Gastroesophageal sphincter (tissue), 4 donors: ENCODE measurements around the gene CSRP2. TPM values are rescaled to one million over a fixed set of nuclear protein-coding genes. Genes with fewer than 3 reads are reported as not detected.

Source experiments
- ATAC-seq: fragments of 150-250 bp; one replicate; pipeline ENCODE4 v1.9.1; 2016; ENCODE audit warnings: mild to moderate bottlenecking, moderate library complexity
- H3K27ac ChIP-seq, 4 donors: fragments of 200-600 bp; sonication (generic) in 3 of 4; 1 replicate in 3 of 4; 2 replicates in 1 of 4; pipeline ENCODE4 v1.5.1; 2016 to 2019
- H3K27me3 ChIP-seq: fragments of 200-600 bp; sonication (generic); one replicate; pipeline ENCODE4 v1.5.1; 2019
- H3K36me3 ChIP-seq, 2 donors: fragments of 200-600 bp; sonication (generic); one replicate each; pipeline ENCODE4 v1.5.1; 2019; ENCODE audit warnings: control low read depth in 1 of 2
- H3K4me1 ChIP-seq, 3 donors: fragments of 200-600 bp; sonication (generic); 1 replicate in 2 of 3; 2 replicates in 1 of 3; pipeline ENCODE4 v1.5.1; 2016 to 2019; ENCODE audit warnings: control low read depth in 2 of 3
- H3K4me3 ChIP-seq, 2 donors: fragments of 200-600 bp; sonication (generic); one replicate each; pipeline ENCODE4 v1.5.1; 2019; ENCODE audit warnings: mild to moderate bottlenecking in 1 of 2, moderate library complexity in 1 of 2
- H3K9me3 ChIP-seq, 3 donors: fragments of 200-600 bp; sonication (generic); one replicate each; pipeline ENCODE4 v1.5.1; 2017 to 2019; ENCODE audit warnings: control low read depth in 2 of 3
- EP300 ChIP-seq: sonication (generic); formaldehyde crosslinking; IDR thresholded peaks from one replicate; pipeline ENCODE4 v1.6.1; 2017; ENCODE audit warnings: antibody characterized with exemption, mild to moderate bottlenecking
- POLR2A ChIP-seq, 2 donors: fragments of 450-650 bp; IDR thresholded peaks; one replicate each; pipeline ENCODE4 v1.6.1; 2017; ENCODE audit warnings: antibody characterized with exemption in 2 of 2, mild to moderate bottlenecking in 2 of 2, moderate library complexity in 1 of 2
- POLR2AphosphoS5 ChIP-seq: sonication (generic); formaldehyde crosslinking; IDR thresholded peaks from one replicate; pipeline ENCODE4 v1.6.1; 2017; ENCODE audit warnings: antibody characterized with exemption
- WGBS, 2 donors: methylation state at CpG; one replicate each; pipeline ENCODE4 v1.1.5; 2018; ENCODE audit warnings: low coverage in 1 of 2; 5-methylcytosine and 5-hydroxymethylcytosine counted together
- total RNA-seq, 4 donors: library from RNA; depleted of rRNA; stranded (reverse); fragments of >200 nt; gene quantifications; one replicate each; pipeline ENCODE4 v1.1.0, GENCODE V29; 2016
- TF ChIP-seq, protein P1 (sequence below), 4 experiments: fragments of 200-600 bp in 2 of 4; fragments of 450-650 bp in 2 of 4; sonication (generic) in 1 of 4; IDR thresholded peaks; one replicate each; pipeline ENCODE4 v1.5.1; 2017 to 2019; ENCODE audit warnings: antibody characterized with exemption in 4 of 4, mild to moderate bottlenecking in 2 of 4, moderate library complexity in 2 of 4

The CSRP2 gene
- total RNA-seq, 4 donors from 2014 or later, result 65.8 to 157 (median 111) TPM

GRCh38 chr12:76866151-76866567, 12.7 kb downstream of the CSRP2 start:
- ATAC-seq, result no peak
- Histone ChIP-seq H3K4me1 (peaks cover 2 to 67% (median 8%) of the 10 kb centered on the region in 3 donors), H3K4me3 (peak overlapping the region in 1 of 2 donors; percentile 1), H3K27ac (peak overlapping the region in 2 of 4 donors; percentile 14 to 69), H3K27me3 (no peaks in the 10 kb centered on the region), H3K9me3 (no peaks in the 10 kb centered on the region), H3K36me3 (no peaks in the 10 kb centered on the region)
- TF ChIP-seq POLR2A (IDR thresholded peaks at IDR 0.05), result no peak
- no peak for TF ChIP-seq POLR2AphosphoS5
- TF ChIP-seq, protein P1, sequence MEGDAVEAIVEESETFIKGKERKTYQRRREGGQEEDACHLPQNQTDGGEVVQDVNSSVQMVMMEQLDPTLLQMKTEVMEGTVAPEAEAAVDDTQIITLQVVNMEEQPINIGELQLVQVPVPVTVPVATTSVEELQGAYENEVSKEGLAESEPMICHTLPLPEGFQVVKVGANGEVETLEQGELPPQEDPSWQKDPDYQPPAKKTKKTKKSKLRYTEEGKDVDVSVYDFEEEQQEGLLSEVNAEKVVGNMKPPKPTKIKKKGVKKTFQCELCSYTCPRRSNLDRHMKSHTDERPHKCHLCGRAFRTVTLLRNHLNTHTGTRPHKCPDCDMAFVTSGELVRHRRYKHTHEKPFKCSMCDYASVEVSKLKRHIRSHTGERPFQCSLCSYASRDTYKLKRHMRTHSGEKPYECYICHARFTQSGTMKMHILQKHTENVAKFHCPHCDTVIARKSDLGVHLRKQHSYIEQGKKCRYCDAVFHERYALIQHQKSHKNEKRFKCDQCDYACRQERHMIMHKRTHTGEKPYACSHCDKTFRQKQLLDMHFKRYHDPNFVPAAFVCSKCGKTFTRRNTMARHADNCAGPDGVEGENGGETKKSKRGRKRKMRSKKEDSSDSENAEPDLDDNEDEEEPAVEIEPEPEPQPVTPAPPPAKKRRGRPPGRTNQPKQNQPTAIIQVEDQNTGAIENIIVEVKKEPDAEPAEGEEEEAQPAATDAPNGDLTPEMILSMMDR (IDR thresholded peaks at IDR 0.05), result no peak
- WGBS, 2 donors, result 34 to 42% methylated on average over 7 to 8 of the region's 8 CpGs

- Histone ChIP-seq H3K27ac (peak overlapping the region in 1 of 4 donors; percentile 69), H3K4me3 (no peak overlapping the region), H3K36me3 (no peaks in the 10 kb centered on the region), H3K4me1 (peaks cover 2 to 67% (median 8%) of the 10 kb centered on the region in 3 donors), H3K27me3 (no peaks in the 10 kb centered on the region), H3K9me3 (no peaks in the 10 kb centered on the region)
- TF ChIP-seq, protein P1 (IDR thresholded peaks at IDR 0.05), result no peak
- TF ChIP-seq EP300, result no peak
- TF ChIP-seq POLR2A (IDR thresholded peaks at IDR 0.05), result no peak
- TF ChIP-seq POLR2AphosphoS5, result no peak
- 31 to 51% methylated on average over 2 of the region's 2 CpGs for WGBS, 2 donors
- no peak for ATAC-seq
Measured at GRCh38 chr12:76864791-76865400, 13.9 kb downstream of the CSRP2 start.

- peaks cover 0 to 2% of the 10 kb centered on the region in 2 donors for H3K36me3 ChIP-seq
- peak overlapping the region; percentile 58 to 71 (median 67) for H3K27ac ChIP-seq
- TF ChIP-seq, protein P1 (IDR thresholded peaks at IDR 0.05), result no peak
- TF ChIP-seq POLR2A (IDR thresholded peaks at IDR 0.05) (no peak), POLR2AphosphoS5 (no peak), EP300 (no peak)
- H3K27me3 ChIP-seq, result no peaks in the 10 kb centered on the region
- WGBS, 2 donors, result 4 to 10% methylated on average over 4 of the region's 4 CpGs
- no peak for ATAC-seq
- H3K9me3 ChIP-seq, result no peaks in the 10 kb centered on the region
- H3K4me3 ChIP-seq, result no peak overlapping the region
- H3K4me1 ChIP-seq, result peaks cover 2 to 72% (median 8%) of the 10 kb centered on the region in 3 donors
Measured at GRCh38 chr12:76863837-76864236, 15.0 kb downstream of the CSRP2 start.

DNA sequence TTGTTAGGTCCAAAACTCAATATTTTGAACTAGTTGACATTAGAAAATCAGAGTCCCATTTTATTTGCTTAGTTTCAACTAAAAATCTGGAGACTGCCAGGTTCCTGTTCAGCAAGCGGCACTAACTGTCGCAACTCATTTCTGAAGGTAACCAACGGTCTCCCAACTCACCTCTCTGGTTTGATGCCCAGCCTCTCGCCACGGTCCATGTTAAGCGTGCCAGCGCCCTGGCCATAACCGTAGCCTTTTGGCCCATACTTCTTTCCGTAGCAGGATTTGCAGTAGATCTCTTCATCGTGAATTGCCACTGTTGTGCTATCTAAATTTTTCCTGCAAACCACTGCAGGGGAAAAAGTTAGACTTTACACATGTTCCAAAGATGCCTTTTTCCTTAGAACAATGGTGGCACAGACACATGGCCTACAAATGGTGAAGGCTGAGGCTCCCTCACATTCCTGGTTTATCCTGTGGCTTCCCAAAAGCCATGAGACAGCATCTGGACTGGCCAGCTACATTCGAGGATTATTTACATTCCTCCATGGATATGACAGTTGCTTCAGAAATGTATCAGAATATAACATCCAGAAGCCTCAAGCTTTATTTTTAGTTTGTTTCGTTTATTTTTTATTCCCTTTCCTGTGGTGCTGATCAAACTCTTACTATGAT, 15.7 kb downstream of the CSRP2 start:
- no peak for ATAC-seq
- H3K36me3 ChIP-seq, result peaks cover 0 to 9% of the 10 kb centered on the region in 2 donors
- 78 to 80% methylated on average over 12 of the region's 12 CpGs for WGBS, 2 donors
- TF ChIP-seq EP300 (no peak), POLR2AphosphoS5 (peak; percentile 69)
- H3K27me3 ChIP-seq, result no peaks in the 10 kb centered on the region
- H3K9me3 ChIP-seq, result no peaks in the 10 kb centered on the region
- no peak overlapping the region for H3K4me3 ChIP-seq
- H3K27ac ChIP-seq, result peak overlapping the region; percentile 58 to 71 (median 67)
- peaks cover 2 to 75% (median 8%) of the 10 kb centered on the region in 3 donors for H3K4me1 ChIP-seq

DNA sequence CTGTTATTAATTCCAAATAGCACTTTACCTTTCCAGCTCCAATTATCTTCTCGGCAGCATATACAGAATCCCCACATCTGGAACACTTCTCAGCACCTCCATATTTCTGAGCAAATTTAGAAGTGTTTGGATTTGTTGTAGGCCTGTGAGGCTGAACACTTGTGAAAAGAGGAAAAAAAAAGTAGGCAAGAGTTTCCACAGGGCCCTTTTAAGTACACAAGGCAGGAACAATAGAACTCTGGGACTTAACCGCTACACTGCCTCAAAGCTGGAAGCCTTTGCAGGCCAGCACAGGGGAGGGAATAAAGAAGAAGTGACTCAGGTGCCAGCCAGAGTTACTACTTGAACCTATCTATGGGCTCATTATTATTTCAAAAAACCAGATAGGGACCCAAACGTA, 18.6 kb downstream of the CSRP2 start:
- no peak for ATAC-seq
- H3K9me3 ChIP-seq, result peaks cover 0 to 7% (median 0%) of the 10 kb centered on the region in 3 donors
- H3K27me3 ChIP-seq, result no peaks in the 10 kb centered on the region
- 30 to 41% methylated on average over 3 of the region's 3 CpGs for WGBS, 2 donors
- H3K36me3 ChIP-seq, result peaks cover 0 to 32% of the 10 kb centered on the region in 2 donors
- TF ChIP-seq EP300, result no peak
- no peak for TF ChIP-seq POLR2AphosphoS5
- no peak for TF ChIP-seq POLR2A (IDR thresholded peaks at IDR 0.05)
- TF ChIP-seq, protein P1 (IDR thresholded peaks at IDR 0.05), result no peak
- H3K4me1 ChIP-seq, result peaks cover 2 to 56% (median 8%) of the 10 kb centered on the region in 3 donors
- H3K27ac ChIP-seq, result peak overlapping the region; percentile 42 to 69 (median 61)
- H3K4me3 ChIP-seq, result peak overlapping the region in 1 of 2 donors; percentile 2
